Gastroesophageal sphincter (tissue), 3 donors: Measurements from ENCODE around the gene SCGB1A1.

Experiments used
- EP300 ChIP-seq: sonication (generic); formaldehyde crosslinking; IDR thresholded peaks from one replicate; pipeline ENCODE4 v1.6.1; 2017; ENCODE audit warnings: antibody characterized with exemption, mild to moderate bottlenecking
- POLR2AphosphoS5 ChIP-seq: sonication (generic); formaldehyde crosslinking; IDR thresholded peaks from one replicate; pipeline ENCODE4 v1.6.1; 2017; ENCODE audit warnings: antibody characterized with exemption
- TF ChIP-seq, protein P1 (sequence below), 4 experiments: fragments of 200-600 bp in 2 of 4; fragments of 450-650 bp in 2 of 4; sonication (generic) in 1 of 4; IDR thresholded peaks; one replicate each; pipeline ENCODE4 v1.5.1; 2017 to 2019; ENCODE audit warnings: antibody characterized with exemption in 4 of 4, mild to moderate bottlenecking in 2 of 4, moderate library complexity in 2 of 4

DNA sequence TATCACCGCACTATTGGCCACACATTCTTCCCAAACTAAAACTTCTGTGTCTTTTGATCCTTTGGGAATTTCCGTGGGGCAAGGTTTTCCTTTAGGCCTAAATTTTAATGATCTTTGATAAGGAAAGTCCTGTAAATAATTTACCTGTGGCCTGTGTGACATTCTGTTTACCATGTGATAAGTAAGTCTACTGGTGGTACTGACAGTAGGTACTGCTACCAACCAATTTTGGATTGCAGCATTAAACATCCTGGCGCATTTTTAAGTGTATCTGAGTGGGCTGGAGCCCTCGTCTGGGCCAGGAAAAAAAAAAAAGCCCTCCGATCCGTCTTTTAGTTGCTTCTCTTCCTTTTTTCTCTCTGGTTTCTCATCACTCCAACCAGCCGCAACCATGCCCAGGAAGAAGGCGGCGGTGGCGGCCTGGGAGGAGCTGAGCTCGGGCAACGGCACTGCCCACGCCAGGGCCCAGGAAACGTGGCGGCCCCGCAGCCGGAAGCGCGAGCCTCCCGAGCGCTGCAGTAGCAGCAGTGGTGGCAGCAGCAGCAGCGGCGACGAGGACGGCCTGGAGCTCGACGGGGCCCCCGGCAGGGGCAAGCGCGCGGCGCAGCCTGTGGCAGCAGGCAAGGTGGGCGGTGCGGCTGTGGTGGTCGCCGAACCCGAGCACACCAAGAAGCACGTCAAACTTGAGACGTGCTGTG lies 47.9 kb upstream of the SCGB1A1 start:
- TF ChIP-seq, protein P1, sequence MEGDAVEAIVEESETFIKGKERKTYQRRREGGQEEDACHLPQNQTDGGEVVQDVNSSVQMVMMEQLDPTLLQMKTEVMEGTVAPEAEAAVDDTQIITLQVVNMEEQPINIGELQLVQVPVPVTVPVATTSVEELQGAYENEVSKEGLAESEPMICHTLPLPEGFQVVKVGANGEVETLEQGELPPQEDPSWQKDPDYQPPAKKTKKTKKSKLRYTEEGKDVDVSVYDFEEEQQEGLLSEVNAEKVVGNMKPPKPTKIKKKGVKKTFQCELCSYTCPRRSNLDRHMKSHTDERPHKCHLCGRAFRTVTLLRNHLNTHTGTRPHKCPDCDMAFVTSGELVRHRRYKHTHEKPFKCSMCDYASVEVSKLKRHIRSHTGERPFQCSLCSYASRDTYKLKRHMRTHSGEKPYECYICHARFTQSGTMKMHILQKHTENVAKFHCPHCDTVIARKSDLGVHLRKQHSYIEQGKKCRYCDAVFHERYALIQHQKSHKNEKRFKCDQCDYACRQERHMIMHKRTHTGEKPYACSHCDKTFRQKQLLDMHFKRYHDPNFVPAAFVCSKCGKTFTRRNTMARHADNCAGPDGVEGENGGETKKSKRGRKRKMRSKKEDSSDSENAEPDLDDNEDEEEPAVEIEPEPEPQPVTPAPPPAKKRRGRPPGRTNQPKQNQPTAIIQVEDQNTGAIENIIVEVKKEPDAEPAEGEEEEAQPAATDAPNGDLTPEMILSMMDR (IDR thresholded peaks at IDR 0.05): no peak
- TF ChIP-seq POLR2AphosphoS5 (no peak), EP300 (no peak)
